ENCODE results near the gene DNTT.
A peak's percentile ranks its signal among the peaks of the same experiment; 100 is the strongest.

The DNTT gene

DNA sequence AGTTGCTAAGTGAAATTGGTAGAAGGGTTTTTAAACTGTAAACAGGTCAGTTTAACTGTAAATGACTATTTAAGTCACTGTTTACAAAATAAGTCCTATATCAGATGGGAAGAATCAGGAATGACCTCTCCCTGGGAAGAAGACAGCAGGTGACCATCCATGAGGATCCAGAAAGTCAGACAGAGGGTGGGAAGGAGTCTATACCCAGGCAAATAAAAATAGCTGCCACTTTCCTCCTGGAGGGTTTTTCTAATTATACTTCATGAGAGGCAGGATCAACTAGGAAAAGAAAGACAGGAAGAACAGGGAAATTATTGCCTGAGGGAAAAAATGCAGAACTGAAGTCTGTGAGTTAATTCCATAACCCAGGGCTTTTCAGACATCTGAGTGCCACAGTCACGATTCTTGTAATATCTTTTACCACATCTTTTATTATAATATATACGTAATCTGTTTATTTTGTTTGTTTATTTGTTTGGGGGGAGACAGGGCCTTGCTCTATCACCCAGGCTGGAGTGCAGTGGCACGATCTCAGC lies 7.0 kb downstream of the DNTT start:
- no peak for DNase-seq

GRCh38 chr10:96313344-96313743 lies 9.1 kb downstream of the DNTT start:
- DNase-seq: no peak

DNA sequence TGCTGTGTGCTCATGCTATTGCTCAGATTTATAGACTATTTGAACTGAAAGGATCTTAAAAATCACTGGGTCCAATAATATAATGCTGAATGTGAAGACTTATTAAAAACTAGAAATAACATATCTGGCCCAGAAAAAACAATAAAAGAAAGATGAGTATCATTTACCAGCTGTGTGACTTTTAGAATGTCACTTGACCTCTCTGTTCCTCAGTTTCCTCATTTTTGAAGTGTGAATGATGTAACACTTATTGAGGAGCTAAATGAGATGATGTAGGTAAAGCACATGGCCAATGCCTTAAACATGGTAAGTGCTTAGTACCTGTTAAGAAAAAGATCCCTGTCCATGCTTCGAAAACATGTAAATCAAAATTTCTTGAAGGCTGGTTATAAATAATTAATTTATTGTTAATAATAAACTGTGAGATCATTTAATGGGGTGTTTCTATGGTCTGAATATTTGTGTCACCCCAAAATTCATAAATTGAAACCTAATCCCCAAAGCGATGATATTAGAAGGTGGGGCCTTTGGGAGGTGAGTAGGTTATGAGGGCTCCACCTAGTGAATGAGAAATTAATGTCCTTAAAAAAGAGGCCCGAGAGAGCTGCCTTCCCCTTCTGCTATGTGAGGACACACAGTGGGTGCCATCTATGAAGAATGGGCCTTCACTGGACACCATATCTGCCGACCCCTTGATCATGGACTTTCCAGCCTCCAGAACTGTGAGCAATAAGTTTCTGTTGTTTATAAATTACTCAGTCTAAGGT lies 13.0 kb downstream of the DNTT start:
- no peak for DNase-seq

DNA sequence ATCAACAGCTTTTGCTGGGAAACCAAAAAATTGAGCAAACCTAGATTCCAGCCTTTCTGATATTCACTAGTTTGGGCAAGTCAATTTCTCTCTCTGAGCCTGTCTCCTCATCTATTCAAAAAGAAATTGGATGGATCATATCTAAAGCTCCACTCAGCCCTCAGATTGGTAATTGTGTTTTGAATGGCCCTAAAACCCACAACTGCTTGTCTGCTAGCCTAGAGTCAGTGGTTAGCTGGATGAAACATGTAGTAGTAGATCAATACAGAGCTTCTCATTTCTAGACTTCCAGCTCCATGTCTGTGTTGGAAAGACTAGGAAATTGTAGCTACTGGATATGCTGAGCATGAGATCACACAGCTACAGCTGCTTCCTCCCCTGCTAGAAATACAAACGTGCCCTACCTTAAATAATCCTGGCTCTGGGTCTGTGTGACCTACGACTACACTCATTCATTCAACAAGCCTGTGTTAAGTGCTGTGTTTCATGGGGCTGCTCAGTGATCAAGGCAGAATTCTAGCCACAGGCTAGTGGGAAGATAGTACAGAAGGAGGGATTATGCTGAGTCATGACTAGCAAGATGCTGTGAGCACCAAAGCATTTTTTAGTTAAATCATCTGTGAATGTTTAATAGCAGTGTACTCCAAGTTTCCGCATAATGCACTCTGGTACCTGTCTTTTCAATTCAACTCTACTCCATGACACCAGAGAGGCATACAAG lies 15.7 kb downstream of the DNTT start:
- DNase-seq: no peak

DNA sequence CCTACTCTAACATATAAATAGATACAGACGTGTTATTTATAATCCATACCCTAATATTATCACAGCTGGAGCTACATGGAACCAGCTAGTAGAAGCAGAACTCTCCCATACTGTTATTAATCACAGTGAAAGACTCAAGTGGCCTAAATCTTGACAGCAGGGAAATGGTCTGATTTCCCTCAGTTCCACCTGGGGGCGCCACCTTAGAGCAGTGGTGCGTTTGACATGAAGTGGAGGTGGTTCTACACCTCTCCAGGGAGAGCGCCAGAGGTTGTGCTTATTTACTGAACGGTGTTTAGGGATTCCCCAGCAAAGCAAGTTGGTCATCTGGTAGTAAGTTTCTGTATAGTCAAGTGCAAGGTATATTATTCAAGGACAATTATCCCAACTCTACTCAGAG lies 17.6 kb downstream of the DNTT start:
- no peak for DNase-seq

- DNase-seq: no peak
Observed at GRCh38 chr10:96322275-96322674, 18.0 kb downstream of the DNTT start.

GRCh38 chr10:96324447-96324846 lies 20.2 kb downstream of the DNTT start:
- DNase-seq: no peak

DNA sequence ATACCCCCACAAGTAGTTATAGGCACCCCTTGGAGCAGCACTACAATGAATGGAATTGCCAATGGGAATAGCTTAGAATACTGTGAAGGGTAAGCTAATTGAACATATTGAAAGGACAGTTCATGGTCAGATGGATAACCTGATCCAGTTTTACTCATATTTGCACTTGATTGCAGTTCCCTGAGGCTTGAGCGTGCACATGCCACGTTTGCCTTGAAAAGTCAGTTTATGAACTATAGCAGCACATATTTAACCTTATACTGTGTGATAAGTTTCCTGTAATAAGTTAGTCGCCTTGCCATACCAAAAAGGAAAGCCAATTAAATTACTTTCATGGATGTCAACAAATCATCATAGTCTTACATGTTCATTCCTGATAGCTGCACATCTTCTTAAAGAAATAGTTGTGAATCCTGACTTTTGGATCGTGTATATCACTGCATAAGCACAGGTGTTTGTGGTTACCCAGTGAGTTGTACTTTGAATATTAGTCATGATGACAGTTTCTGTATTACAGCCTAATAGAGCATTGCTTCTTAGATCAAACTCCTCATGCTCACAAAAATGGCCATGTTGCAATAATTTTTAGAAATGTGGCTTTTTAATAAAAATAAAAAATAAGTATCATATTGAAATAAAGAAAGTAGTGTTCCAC lies 21.6 kb downstream of the DNTT start:
- DNase-seq: no peak

- no peak for DNase-seq
Observed at GRCh38 chr10:96327462-96327861, 23.2 kb downstream of the DNTT start.

DNA sequence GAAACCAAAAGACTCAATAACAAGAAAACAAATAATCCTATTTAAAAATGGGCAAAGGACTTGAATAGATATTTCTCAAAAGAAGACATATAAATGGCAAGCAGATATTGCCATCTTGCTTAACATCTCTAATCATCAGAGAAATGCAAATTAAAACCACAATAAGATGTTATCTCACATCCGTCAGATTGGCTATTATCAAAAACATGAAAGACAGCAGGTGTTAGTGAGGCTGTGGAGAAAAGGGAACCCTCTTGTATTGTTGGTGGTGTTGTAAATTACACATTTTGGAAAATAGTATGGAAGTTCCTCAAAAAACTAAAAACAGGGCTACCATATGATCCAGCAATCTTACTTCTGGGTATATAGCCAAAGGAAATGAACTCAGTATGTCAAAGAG lies 28.9 kb downstream of the DNTT start:
- no peak for DNase-seq

GRCh38 chr10:96334616-96335526 lies 30.6 kb downstream of the DNTT start:
- peak; percentile 41 for DNase-seq

DNA sequence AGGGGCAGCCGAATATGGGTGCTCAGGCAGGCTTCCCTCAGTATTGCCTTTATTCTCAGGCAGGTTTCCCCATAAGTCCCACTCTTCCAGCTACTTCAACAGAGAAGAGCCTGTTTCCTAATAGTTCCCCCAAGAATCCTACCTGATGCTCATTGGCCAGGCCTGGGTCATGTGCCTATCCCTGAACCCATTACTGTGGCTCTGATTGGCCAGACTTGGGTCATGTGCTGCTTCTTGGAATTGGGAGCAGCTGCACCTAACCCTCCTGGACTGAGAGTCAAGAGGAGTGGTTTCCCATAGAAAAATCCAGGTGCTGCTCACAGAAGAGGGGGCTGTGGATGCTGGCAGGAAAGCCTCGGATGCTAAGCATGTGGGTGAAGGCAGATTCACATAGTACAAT lies 32.9 kb downstream of the DNTT start:
- DNase-seq: no peak

DNA sequence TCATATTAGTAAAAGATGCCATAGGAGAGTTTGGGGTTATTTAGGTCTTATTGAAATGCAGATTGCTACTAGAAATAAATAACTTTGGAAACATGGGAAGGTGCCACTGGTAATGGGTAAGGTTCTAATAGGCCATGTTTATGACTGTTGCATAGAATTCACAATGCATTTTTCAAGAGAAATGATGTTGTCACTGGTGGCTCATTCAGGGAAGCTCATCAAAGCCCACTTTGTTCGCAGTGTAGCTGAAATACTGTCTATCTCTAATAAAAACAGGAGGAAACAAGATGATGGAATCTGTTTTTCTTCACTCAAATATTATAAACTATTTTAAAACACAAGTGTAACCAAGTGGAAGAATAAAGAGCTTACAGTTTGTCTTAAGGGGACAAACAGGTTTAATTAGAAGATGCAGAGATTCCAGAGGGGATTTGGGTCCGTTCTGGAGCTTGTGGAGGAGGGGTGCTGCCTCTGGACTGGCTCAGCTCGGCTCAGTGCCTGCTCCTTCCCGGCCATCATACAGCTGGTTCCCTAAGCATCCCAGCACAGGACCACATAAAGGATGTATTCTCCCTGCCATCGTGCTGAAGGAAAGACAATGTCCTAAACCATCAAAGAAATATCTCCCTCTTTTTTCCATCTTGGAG lies 34.2 kb downstream of the DNTT start:
- DNase-seq: no peak

- no peak for DNase-seq
Observed at GRCh38 chr10:96339383-96339782, 35.1 kb downstream of the DNTT start.

GRCh38 chr10:96339956-96340904 lies 36.0 kb downstream of the DNTT start:
- peak; percentile 75 for DNase-seq

DNA sequence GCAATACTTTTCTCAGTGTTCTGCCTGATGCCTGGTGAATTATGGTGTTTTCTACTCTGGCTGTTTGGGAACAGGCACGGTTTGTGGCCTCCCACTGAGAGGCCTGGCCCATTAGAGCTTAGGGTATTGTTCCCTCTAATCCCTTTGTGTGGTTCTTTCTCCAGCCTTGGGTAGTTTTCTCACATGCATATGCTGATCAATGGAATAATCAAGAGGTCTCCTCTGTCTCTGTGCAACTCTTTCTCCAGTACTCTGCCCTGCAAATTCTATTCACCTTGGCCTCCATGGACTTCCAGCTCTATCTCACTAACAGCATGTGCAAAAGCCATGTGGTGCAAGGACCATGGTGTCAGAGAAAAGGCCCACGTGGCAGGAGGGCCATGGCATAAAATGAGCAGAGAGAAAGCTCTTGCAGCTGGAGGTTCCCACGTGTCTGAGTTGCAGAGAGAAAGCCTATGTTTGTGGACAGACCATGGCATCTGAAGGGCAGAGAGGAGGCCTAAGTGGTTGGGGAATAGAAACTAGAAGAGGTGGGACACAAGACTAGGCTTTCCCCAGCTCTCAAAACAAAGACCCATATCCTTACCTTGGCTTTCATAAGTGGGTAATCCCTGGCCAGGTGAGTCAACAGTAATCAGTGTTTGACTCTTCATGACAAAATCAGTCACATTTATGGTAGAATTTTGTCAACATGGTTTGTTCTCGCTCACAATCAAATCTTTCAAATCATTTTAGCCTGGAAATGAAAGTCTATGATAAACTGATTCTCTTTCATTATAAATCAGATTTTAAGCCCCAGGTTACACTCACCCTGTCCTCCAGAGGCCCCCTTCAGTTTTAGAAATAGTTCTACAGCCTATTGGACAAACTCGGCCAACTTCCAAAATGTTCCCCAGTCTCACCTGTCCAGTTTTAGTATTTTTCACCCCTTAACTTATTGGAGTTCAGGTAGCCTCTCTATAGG lies 37.3 kb downstream of the DNTT start:
- no peak for DNase-seq

DNA sequence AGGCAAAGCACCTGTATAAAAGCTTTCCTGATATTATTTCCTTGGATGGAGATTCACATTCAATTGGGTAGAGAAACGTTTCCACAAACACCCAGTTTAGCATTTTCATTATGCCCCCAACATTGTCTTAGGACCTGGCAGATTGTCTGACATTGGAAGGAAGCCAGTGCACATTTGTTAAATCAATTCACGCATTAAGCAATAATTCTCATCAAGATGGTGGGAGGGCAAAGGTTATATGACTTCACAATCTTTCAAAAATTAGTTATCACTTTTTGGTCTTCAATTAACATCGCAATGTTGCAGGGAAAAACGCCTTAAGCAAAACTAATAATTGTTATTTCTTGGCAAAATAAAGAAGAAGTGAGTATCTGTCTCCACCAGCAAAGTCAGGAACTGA lies 38.2 kb downstream of the DNTT start:
- no peak for DNase-seq

DNA sequence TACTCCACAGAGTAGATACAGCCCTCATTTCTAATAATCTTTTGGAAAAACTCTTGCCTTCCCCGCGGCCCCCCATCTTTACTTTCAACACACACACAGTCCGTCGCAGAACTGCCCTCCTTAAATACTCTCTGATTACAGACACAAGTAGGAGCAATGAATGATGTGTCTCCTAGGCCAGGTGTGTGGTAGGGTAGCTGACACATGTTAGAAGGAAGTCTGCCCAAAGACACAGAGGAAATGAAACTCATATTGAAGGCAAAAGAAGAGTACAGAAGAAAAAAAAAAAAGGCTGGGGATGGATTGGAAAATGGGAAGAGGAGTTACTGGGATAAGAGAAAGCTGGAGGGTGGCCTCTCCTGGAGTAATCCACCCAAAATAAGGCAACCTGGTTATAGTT lies 39.9 kb downstream of the DNTT start:
- DNase-seq: no peak

- no peak for DNase-seq
Observed at GRCh38 chr10:96345222-96345621, 41.0 kb downstream of the DNTT start.

GRCh38 chr10:96346295-96346694 lies 42.1 kb downstream of the DNTT start:
- no peak for DNase-seq

Measured in hematopoietic multipotent progenitor cell treated with erythropoietin and hydrocortisone succinate and interleukin-3 and kit ligand, for 8 days (in vitro differentiated cells).